Measurements from ENCODE around the gene CEP170B.
"Not testable (repeated sequence)": the region's sequence is repeated elsewhere in the genome, so short reads cannot be mapped to it uniquely, and the experiment has no call there.

Gene CEP170B

DNA sequence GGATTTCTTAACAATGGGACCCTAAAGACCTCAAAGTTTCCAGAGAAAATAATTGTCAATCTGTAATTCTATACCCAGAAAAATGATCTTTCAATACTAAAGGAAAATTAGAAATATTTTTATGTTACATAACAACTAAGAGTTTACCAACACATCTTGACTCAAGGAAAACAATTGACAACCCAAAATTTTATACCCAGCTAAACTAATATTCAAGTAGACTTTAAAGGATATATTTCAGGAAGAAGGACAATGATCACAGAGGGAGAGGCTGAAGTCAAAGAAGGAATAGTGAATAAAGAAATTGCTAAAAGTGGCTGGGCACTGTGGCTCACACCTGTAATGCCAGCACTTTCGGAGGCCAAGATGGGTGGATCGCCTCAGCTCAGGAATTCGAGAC is 47.0 kb downstream of the CEP170B start:
- in situ Hi-C loops (cut with HindIII; ENCODE audit: low pct_ligation_motif_present, low sequenced_read_pairs): no loop called here
- Histone ChIP-seq H3K4me3 (ENCODE audit: low read depth, low read length) (no peak overlapping the region), H3K36me3 (replicated peaks) (no peaks in the 10 kb centered on the region), H3K27ac (no peak overlapping the region), H3K27me3 (replicated peaks) (no peaks in the 10 kb centered on the region)
- TF ChIP-seq, protein P1, sequence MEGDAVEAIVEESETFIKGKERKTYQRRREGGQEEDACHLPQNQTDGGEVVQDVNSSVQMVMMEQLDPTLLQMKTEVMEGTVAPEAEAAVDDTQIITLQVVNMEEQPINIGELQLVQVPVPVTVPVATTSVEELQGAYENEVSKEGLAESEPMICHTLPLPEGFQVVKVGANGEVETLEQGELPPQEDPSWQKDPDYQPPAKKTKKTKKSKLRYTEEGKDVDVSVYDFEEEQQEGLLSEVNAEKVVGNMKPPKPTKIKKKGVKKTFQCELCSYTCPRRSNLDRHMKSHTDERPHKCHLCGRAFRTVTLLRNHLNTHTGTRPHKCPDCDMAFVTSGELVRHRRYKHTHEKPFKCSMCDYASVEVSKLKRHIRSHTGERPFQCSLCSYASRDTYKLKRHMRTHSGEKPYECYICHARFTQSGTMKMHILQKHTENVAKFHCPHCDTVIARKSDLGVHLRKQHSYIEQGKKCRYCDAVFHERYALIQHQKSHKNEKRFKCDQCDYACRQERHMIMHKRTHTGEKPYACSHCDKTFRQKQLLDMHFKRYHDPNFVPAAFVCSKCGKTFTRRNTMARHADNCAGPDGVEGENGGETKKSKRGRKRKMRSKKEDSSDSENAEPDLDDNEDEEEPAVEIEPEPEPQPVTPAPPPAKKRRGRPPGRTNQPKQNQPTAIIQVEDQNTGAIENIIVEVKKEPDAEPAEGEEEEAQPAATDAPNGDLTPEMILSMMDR (IDR thresholded peaks at IDR 0.05; ENCODE audit: low read depth, low read length, missing control alignments): no peak
- no peak for DNase-seq

DNA sequence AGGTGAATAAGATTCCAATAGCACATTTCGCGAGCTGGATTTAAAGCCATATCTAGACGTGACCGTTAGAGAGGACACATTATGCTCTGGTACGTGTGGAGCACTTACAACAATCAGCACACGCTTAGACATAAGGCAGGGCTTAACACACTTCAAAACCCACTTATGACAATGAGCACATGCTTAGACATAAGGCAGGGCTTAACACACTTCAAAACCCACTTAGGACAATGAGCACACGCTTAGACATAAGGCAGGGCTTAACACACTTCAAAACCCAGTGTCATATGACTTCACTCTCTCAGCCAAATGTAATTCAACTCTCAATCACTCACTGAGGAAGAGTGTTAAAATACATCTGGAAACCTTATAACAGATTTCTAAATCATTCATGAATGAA is 48.4 kb downstream of the CEP170B start:
- Histone ChIP-seq H3K27me3 (replicated peaks) (no peaks in the 10 kb centered on the region), H3K36me3 (replicated peaks) (no peaks in the 10 kb centered on the region), H3K27ac (no peak overlapping the region), H3K4me3 (ENCODE audit: low read depth, low read length) (no peak overlapping the region)
- in situ Hi-C loops (cut with HindIII; ENCODE audit: low pct_ligation_motif_present, low sequenced_read_pairs): no loop called here
- no peak for DNase-seq
- TF ChIP-seq, protein P1 (IDR thresholded peaks at IDR 0.05; ENCODE audit: low read depth, low read length, missing control alignments): no peak

DNA sequence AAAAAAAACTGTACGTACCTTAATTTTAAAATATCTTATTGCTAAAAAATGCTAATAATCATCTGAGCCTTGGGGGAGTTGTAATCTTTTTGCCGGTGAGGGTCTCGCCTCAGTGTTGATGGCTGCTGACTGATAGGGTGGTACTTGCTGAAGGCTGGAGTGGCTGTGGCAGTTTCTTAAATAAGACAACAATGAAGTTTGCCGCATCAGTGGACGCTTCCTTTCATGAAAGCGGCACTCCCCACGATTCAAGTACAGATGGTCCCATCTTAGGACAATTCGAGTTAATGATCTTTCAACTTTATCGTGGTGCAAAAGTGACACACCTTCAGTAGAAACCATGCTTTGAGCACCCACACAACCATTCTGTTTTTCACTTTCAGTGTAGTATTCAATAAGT is 52.0 kb downstream of the CEP170B start:
- TF ChIP-seq, protein P1 (IDR thresholded peaks at IDR 0.05; ENCODE audit: low read depth, low read length, missing control alignments): no peak
- Histone ChIP-seq H3K4me3 (ENCODE audit: low read depth, low read length) (no peak overlapping the region), H3K36me3 (replicated peaks) (no peaks in the 10 kb centered on the region), H3K27me3 (replicated peaks) (no peaks in the 10 kb centered on the region), H3K27ac (no peak overlapping the region)
- DNase-seq: no peak
- in situ Hi-C loops (cut with HindIII; ENCODE audit: low pct_ligation_motif_present, low sequenced_read_pairs): no loop called here

DNA sequence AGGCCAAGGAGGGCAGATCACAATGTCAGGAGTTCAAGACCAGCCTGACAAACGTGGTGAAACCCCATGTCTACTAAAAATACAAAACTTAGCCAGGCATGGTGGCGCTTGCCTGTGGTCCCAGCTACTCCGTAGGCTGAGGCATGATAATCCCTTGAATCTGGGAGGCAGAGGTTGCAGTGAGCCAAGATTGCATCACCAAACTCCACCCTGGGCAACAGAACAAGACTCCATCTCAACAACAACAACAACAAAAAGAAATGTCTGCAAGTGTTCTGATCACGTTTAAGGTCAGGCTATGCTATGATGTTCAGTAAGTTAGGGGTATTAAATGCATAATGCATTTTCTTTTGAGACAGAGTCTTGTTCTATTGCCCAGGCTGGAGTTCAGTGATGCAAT is 52.9 kb downstream of the CEP170B start:
- in situ Hi-C loops (cut with HindIII; ENCODE audit: low pct_ligation_motif_present, low sequenced_read_pairs): no loop called here
- no peaks in the 10 kb centered on the region for H3K36me3 ChIP-seq (replicated peaks)
- DNase-seq: no peak
- H3K4me3 ChIP-seq (ENCODE audit: low read depth, low read length): no peak overlapping the region
- TF ChIP-seq, protein P1 (IDR thresholded peaks at IDR 0.05; ENCODE audit: low read depth, low read length, missing control alignments): no peak
- no peak overlapping the region for H3K27ac ChIP-seq
- no peaks in the 10 kb centered on the region for H3K27me3 ChIP-seq (replicated peaks)

DNA sequence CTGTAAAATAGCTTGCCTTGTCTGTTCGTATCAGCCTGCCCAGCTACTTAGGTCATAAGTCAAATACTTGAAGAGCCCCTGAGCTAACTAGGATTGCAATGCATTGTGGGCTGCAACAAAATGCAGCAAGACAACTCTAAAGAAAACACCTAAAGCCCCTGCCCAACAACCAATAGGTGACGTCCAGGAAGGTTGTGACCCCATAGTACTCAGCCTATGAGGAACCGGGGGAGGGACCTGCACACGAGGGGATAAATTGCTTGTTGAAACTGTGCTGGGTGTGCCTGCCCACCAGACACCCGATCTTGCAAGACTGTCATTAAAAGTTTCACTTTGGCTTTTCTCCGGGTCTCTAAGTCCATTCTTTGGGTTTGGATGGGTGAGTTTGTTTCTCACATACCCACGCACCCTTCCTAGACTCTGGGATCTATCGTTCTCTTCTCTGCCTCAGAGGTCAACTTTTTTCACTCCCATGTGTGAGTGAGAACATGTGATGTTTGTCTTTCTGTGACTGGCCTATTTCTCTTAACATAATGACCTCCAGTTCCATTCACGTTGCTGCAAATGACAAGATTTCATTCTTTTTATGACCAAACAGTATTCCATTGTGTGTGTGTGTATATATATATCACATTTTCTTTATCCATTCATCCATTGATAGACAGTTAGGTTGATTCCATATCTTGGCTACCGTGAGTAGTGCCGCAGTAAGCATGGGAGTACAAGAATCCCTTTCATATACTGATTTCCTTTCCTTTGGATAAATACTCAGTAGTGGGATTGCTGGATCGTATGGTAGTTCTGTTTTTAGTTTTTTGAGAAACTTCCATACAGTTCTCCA is 54.3 kb downstream of the CEP170B start:
- H3K27me3 ChIP-seq (replicated peaks); DNase-seq; in situ Hi-C loops (cut with HindIII; ENCODE audit: low pct_ligation_motif_present, low sequenced_read_pairs); H3K27ac ChIP-seq; H3K36me3 ChIP-seq (replicated peaks); H3K4me3 ChIP-seq (ENCODE audit: low read depth, low read length): not testable (repeated sequence)

DNA sequence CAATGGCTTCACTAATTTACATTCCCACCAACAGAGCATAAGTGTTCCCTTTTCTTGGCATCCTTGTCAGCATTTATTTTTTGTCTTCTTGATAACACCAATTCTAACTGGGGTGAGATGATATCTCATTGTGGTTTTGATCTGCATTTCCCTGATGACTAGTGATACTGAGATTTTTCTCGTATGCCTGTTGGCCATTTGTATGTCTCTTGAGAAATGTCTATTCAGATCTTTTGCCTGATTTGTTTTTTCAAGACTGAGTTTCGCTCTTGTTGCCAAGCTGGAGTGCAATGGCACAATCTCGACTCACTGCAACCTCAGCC is 54.9 kb downstream of the CEP170B start:
- no peaks in the 10 kb centered on the region for H3K36me3 ChIP-seq (replicated peaks)
- no peak for DNase-seq
- TF ChIP-seq, protein P1 (IDR thresholded peaks at IDR 0.05; ENCODE audit: low read depth, low read length, missing control alignments): no peak
- in situ Hi-C loops (cut with HindIII; ENCODE audit: low pct_ligation_motif_present, low sequenced_read_pairs): no loop called here
- no peaks in the 10 kb centered on the region for H3K27me3 ChIP-seq (replicated peaks)
- H3K27ac ChIP-seq: no peak overlapping the region
- no peak overlapping the region for H3K4me3 ChIP-seq (ENCODE audit: low read depth, low read length)

Data from brain microvascular endothelial cell (primary cell).